Mesendoderm (in vitro differentiated cells): ENCODE data around the gene KLRC2.
"Not testable (repeated sequence)": the region's sequence is repeated elsewhere in the genome, so short reads cannot be mapped to it uniquely, and the experiment has no call there.

Source experiments
- DNase-seq: peaks from one replicate; pipeline ENCODE4 v3.0.0; 2013
- H2AK5ac ChIP-seq: 2 replicates; pipeline ENCODE4 v1.6.1; 2013; ENCODE audit warnings: low read length, inconsistent platforms
- H2BK120ac ChIP-seq: 2 replicates; pipeline ENCODE4 v1.6.1; 2013; ENCODE audit warnings: low read depth, mild to moderate bottlenecking, low read length, moderate library complexity, mixed read lengths
- H2BK15ac ChIP-seq: replicated peaks from 2 replicates; pipeline ENCODE4 v1.6.1; 2013; ENCODE audit warnings: low read depth, mild to moderate bottlenecking, moderate library complexity
- H2BK5ac ChIP-seq: 2 replicates; pipeline ENCODE4 v1.6.1; 2013; ENCODE audit warnings: low read length, inconsistent platforms
- H3K18ac ChIP-seq: 2 replicates; pipeline ENCODE4 v1.6.1; 2013; ENCODE audit warnings: mild to moderate bottlenecking, low read length, mixed read lengths
- H3K23ac ChIP-seq: one replicate; pipeline ENCODE4 v1.6.1; 2013; ENCODE audit warnings: low read length
- H3K27ac ChIP-seq: 2 replicates; pipeline ENCODE4 v1.5.1; 2013; ENCODE audit warnings: low read depth, mild to moderate bottlenecking, inconsistent platforms, low read length, moderate library complexity
- H3K27me3 ChIP-seq: 2 replicates; pipeline ENCODE4 v1.6.1; 2013; ENCODE audit warnings: low read length, control low read depth, mild to moderate bottlenecking, inconsistent platforms; ENCODE audit not compliant: insufficient read depth, poor library complexity
- H3K36me3 ChIP-seq: 2 replicates; pipeline ENCODE4 v1.6.1; 2013; ENCODE audit warnings: low read length, inconsistent platforms; ENCODE audit not compliant: control insufficient read depth, insufficient read depth
- H3K4ac ChIP-seq: one replicate; pipeline ENCODE4 v1.6.1; 2013; ENCODE audit warnings: low read depth, mild to moderate bottlenecking, low read length, moderate library complexity
- H3K4me1 ChIP-seq: 2 replicates; pipeline ENCODE4 v1.6.1; 2013; ENCODE audit warnings: low read depth, low read length, inconsistent platforms; ENCODE audit not compliant: control insufficient read depth
- H3K4me2 ChIP-seq: 2 replicates; pipeline ENCODE4 v1.6.1; 2013; ENCODE audit warnings: low read length
- H3K4me3 ChIP-seq: 2 replicates; pipeline ENCODE4 v1.5.1; 2013; ENCODE audit warnings: mild to moderate bottlenecking, low read length
- H3K56ac ChIP-seq: one replicate; pipeline ENCODE4 v1.6.1; 2013; ENCODE audit warnings: low read length
- H3K79me1 ChIP-seq: 2 replicates; pipeline ENCODE4 v1.6.1; 2013; ENCODE audit warnings: low read length, inconsistent platforms
- H3K79me2 ChIP-seq: 2 replicates; pipeline ENCODE4 v1.6.1; 2013; ENCODE audit warnings: mild to moderate bottlenecking, low read length; ENCODE audit not compliant: control insufficient read depth, insufficient read depth
- H3K9ac ChIP-seq: 2 replicates; pipeline ENCODE4 v1.6.1; 2013; ENCODE audit warnings: low read length, inconsistent platforms
- H4K5ac ChIP-seq: one replicate; pipeline ENCODE4 v1.6.1; 2013; ENCODE audit warnings: low read length
- H4K8ac ChIP-seq: one replicate; pipeline ENCODE4 v1.6.1; 2013; ENCODE audit warnings: low read depth, mild to moderate bottlenecking, control low read depth, low read length, moderate library complexity
- WGBS: extraction: QIAGEN DNeasy Blood & Tissue Kit; methylation state at CpG from one replicate; pipeline ENCODE4 v1.1.7; 2013; ENCODE audit warnings: low lambda C conversion rate, missing lambda C conversion rate; ENCODE audit not compliant: insufficient coverage; ENCODE audit errors: extremely low coverage; 5-methylcytosine and 5-hydroxymethylcytosine counted together

Gene KLRC2

GRCh38 chr12:10404798-10405197, 31.0 kb downstream of the KLRC2 start:
- no peak overlapping the region for H3K56ac ChIP-seq
- no peak overlapping the region for H4K5ac ChIP-seq
- no peaks in the 10 kb centered on the region for H3K79me1 ChIP-seq
- H2AK5ac ChIP-seq: no peak overlapping the region
- no peak overlapping the region for H3K4me3 ChIP-seq
- H3K36me3 ChIP-seq: no peaks in the 10 kb centered on the region
- H2BK120ac ChIP-seq: no peak overlapping the region
- H4K8ac ChIP-seq: no peak overlapping the region
- DNase-seq: no peak
- H3K4me1 ChIP-seq: no peaks in the 10 kb centered on the region
- no peak overlapping the region for H3K27ac ChIP-seq
- H2BK15ac ChIP-seq: no peak overlapping the region
- H3K23ac ChIP-seq: no peak overlapping the region
- no peaks in the 10 kb centered on the region for H3K27me3 ChIP-seq
- H3K79me2 ChIP-seq: no peaks in the 10 kb centered on the region
- no peak overlapping the region for H3K4me2 ChIP-seq
- H3K4ac ChIP-seq: no peak overlapping the region
- H2BK5ac ChIP-seq: no peak overlapping the region
- no peak overlapping the region for H3K18ac ChIP-seq
- H3K9ac ChIP-seq: no peak overlapping the region

- Histone ChIP-seq H3K56ac (no peak overlapping the region), H2BK5ac (no peak overlapping the region), H3K9ac (no peak overlapping the region), H4K8ac (no peak overlapping the region), H3K27me3 (no peaks in the 10 kb centered on the region), H3K4me3 (no peak overlapping the region), H3K4me2 (no peak overlapping the region), H4K5ac (no peak overlapping the region), H3K23ac (no peak overlapping the region), H3K4me1 (no peaks in the 10 kb centered on the region), H3K36me3 (no peaks in the 10 kb centered on the region), H3K79me2 (no peaks in the 10 kb centered on the region), H3K18ac (no peak overlapping the region), H3K27ac (no peak overlapping the region), H3K4ac (no peak overlapping the region), H2AK5ac (no peak overlapping the region), H2BK15ac (no peak overlapping the region), H3K79me1 (no peaks in the 10 kb centered on the region), H2BK120ac (no peak overlapping the region)
- DNase-seq: no peak
Observed at GRCh38 chr12:10400829-10401228, 35.0 kb downstream of the KLRC2 start.

GRCh38 chr12:10398168-10398567, 37.6 kb downstream of the KLRC2 start:
- Histone ChIP-seq H4K8ac (no peak overlapping the region), H3K4me3 (no peak overlapping the region), H3K4me2 (no peak overlapping the region), H3K36me3 (no peaks in the 10 kb centered on the region), H3K4ac (no peak overlapping the region), H3K18ac (no peak overlapping the region), H3K79me1 (no peaks in the 10 kb centered on the region), H2BK5ac (no peak overlapping the region), H3K4me1 (no peaks in the 10 kb centered on the region), H2AK5ac (no peak overlapping the region), H4K5ac (no peak overlapping the region), H3K27me3 (no peaks in the 10 kb centered on the region), H3K23ac (no peak overlapping the region), H3K56ac (no peak overlapping the region), H3K27ac (no peak overlapping the region), H2BK15ac (no peak overlapping the region), H3K9ac (no peak overlapping the region), H3K79me2 (no peaks in the 10 kb centered on the region), H2BK120ac (no peak overlapping the region)
- DNase-seq: no peak
- WGBS: no CpG with 5 or more reads among the region's 2 CpGs

- no peak overlapping the region for H4K5ac ChIP-seq
- no CpG with 5 or more reads among the region's 2 CpGs for whole genome bisulfite sequencing
Observed at GRCh38 chr12:10397296-10397695, 38.5 kb downstream of the KLRC2 start.

GRCh38 chr12:10396176-10396575, 39.6 kb downstream of the KLRC2 start:
- not testable (repeated sequence) for H2BK5ac ChIP-seq, H3K23ac ChIP-seq, H3K4ac ChIP-seq, H3K9ac ChIP-seq, H3K27me3 ChIP-seq, H3K18ac ChIP-seq, H3K79me1 ChIP-seq, H2BK15ac ChIP-seq, H2BK120ac ChIP-seq, H3K56ac ChIP-seq, H3K4me3 ChIP-seq, H4K8ac ChIP-seq, H3K36me3 ChIP-seq, H3K4me1 ChIP-seq, H3K27ac ChIP-seq, DNase-seq, H4K5ac ChIP-seq, H3K79me2 ChIP-seq, H3K4me2 ChIP-seq, H2AK5ac ChIP-seq
- 100% methylated on average over 1 of the region's 15 CpGs for WGBS

More at GRCh38 chr12:10397296-10397695, 38.5 kb downstream of the KLRC2 start:
- H3K9ac ChIP-seq: no peak overlapping the region
- H2BK5ac ChIP-seq: no peak overlapping the region
- H3K79me1 ChIP-seq: no peaks in the 10 kb centered on the region
- no peak overlapping the region for H2BK120ac ChIP-seq
- no peak overlapping the region for H3K18ac ChIP-seq
- no peaks in the 10 kb centered on the region for H3K4me1 ChIP-seq
- H3K27ac ChIP-seq: no peak overlapping the region
- no peak for DNase-seq
- H2AK5ac ChIP-seq: no peak overlapping the region
- H2BK15ac ChIP-seq: no peak overlapping the region
- H3K4ac ChIP-seq: no peak overlapping the region
- H3K27me3 ChIP-seq: no peaks in the 10 kb centered on the region
- no peaks in the 10 kb centered on the region for H3K79me2 ChIP-seq
- H3K4me3 ChIP-seq: no peak overlapping the region
- no peaks in the 10 kb centered on the region for H3K36me3 ChIP-seq
- no peak overlapping the region for H3K56ac ChIP-seq
- H3K4me2 ChIP-seq: no peak overlapping the region
- H3K23ac ChIP-seq: no peak overlapping the region
- H4K8ac ChIP-seq: no peak overlapping the region

- peak; percentile 78 for DNase-seq
Observed at GRCh38 chr12:10395390-10395998, 40.3 kb downstream of the KLRC2 start.

More at GRCh38 chr12:10395390-10395998, 40.3 kb downstream of the KLRC2 start:
- Histone ChIP-seq H3K18ac (no peak overlapping the region), H2BK5ac (no peak overlapping the region), H2BK15ac (no peak overlapping the region), H3K4ac (no peak overlapping the region), H2AK5ac (no peak overlapping the region), H4K8ac (no peak overlapping the region), H3K9ac (no peak overlapping the region), H3K4me3 (no peak overlapping the region), H3K56ac (no peak overlapping the region), H3K4me2 (no peak overlapping the region), H3K79me2 (no peaks in the 10 kb centered on the region), H3K4me1 (no peaks in the 10 kb centered on the region), H3K27ac (no peak overlapping the region), H3K36me3 (no peaks in the 10 kb centered on the region), H3K27me3 (no peaks in the 10 kb centered on the region), H3K79me1 (no peaks in the 10 kb centered on the region), H2BK120ac (no peak overlapping the region), H4K5ac (no peak overlapping the region), H3K23ac (no peak overlapping the region)
- WGBS: no CpG with 5 or more reads among the region's 6 CpGs
